Right ventricle myocardium inferior (tissue), 1 donor: Measurements from ENCODE around the gene EPB41L2. TPM values are rescaled to one million over a fixed set of nuclear protein-coding genes. Genes with fewer than 3 reads are reported as not detected.
"Not testable (repeated sequence)": the region's sequence is repeated elsewhere in the genome, so short reads cannot be mapped to it uniquely, and the experiment has no call there.

ENCODE experiments used
- ATAC-seq: fragments of 200-7000 bp; cut with Tn5 transposase; one replicate; pipeline ENCODE4 v1.9.1; 2020; ENCODE audit warnings: mild to moderate bottlenecking, moderate library complexity
- DNase-seq: peaks from one replicate; pipeline ENCODE4 v3.0.0; 2021; ENCODE audit errors: missing footprints
- intact Hi-C: fragments of 100-400 bp; cut with DNase I; formaldehyde crosslinking; loops from one replicate; pipeline ENCODE4 v1.11.0; 2022
- total RNA-seq: library from RNA; stranded (reverse); fragmentation: NEBNext Ultra II Directional; extraction: Animal tissue kit (Norgen Biotek cat#: 25700); gene quantifications from one replicate; pipeline ENCODE4 v1.2.1, GENCODE V29; 2021
- donor health status: DM: no; HTN: yes; CAD: no; lungs with severe emphysema.

EPB41L2 gene
- total RNA-seq, 1 donor from 2014 or later = 97.2 TPM

GRCh38 chr6:130822736-130823135, 240.3 kb downstream of the EPB41L2 start:
- intact Hi-C loops = no loop called here
- no peak for ATAC-seq
- DNase-seq = no peak

GRCh38 chr6:130815200-130816071, 247.6 kb downstream of the EPB41L2 start:
- intact Hi-C loops = no loop called here
- ATAC-seq (no peak), DNase-seq (no peak)

- ATAC-seq = no peak
- intact Hi-C loops = no loop called here
- no peak for DNase-seq
Measured at GRCh38 chr6:130814506-130814905, 248.5 kb downstream of the EPB41L2 start.

GRCh38 chr6:130811932-130812331, 251.1 kb downstream of the EPB41L2 start:
- DNase-seq = no peak
- no peak for ATAC-seq
- intact Hi-C loops = no loop called here

- intact Hi-C loops = no loop called here
- DNase-seq (no peak), ATAC-seq (no peak)
Measured at GRCh38 chr6:130810307-130811030, 252.6 kb downstream of the EPB41L2 start.

- ATAC-seq, intact Hi-C loops, DNase-seq: not testable (repeated sequence)
Measured at GRCh38 chr6:130801368-130801767, 261.7 kb downstream of the EPB41L2 start.

GRCh38 chr6:130797061-130797460, 266.0 kb downstream of the EPB41L2 start:
- DNase-seq (no peak), ATAC-seq (no peak)
- intact Hi-C loops = no loop called here

- no peak for ATAC-seq
- DNase-seq = no peak
- intact Hi-C loops = no loop called here
Measured at GRCh38 chr6:130796313-130796905, 266.6 kb downstream of the EPB41L2 start.

- no peak for ATAC-seq
- intact Hi-C loops = no loop called here
- no peak for DNase-seq
Measured at GRCh38 chr6:130794738-130795137, 268.3 kb downstream of the EPB41L2 start.

- no peak for ATAC-seq
- no peak for DNase-seq
- intact Hi-C loops = no loop called here
Measured at GRCh38 chr6:130794010-130794697, 268.9 kb downstream of the EPB41L2 start.

Other genes starting within 250 kb of the EPB41L2 start
- not detected for gene SMLR1, start 235.8 kb downstream of the EPB41L2 start, total RNA-seq
- 11.1 TPM for gene AKAP7, start 72.2 kb upstream of the EPB41L2 start, total RNA-seq